HG03575 (cell line): ENCODE data around the gene ABCA12.

Source experiments
- ATAC-seq: cut with Tn5 transposase; IDR thresholded peaks from one replicate; pipeline ENCODE4 v1.9.1; 2021; ENCODE audit not compliant: unreplicated experiment, insufficient number of reproducible peaks, low FRiP score; ENCODE audit errors: extremely low read depth

Gene ABCA12

DNA sequence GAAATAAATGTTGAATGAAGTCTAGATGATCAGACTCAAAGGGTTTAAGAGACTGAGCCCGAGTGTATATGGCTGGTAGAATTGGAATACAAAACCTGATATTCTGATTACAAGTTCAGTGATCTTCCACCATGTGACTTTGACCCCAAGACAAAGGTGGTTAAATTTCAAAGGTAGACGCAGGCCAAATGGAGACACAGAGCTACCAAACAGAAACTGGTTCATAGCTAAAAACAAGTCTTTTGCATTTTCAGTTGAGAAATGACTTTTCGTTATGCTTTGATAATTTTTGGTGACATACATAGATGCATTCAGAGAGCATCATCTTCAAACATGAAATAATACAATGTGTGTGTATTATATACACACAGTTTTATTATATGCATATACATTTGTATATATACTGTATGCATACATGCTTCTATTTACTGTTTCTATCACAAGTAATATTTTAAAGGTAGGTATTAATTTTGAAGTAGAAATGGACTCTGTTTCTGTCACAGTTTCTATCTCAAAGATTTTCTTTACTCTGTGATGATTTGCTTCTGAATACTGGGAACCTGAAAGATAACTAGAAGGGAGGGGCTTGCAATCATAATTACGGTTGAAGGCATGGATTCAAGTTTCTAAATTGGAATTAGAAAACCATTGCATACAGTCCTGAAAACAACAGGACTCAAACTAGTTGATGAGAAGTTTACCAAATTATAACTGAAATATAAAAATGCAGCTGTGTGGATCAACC, 142.3 kb downstream of the ABCA12 start:
- peak; percentile 95 for ATAC-seq

DNA sequence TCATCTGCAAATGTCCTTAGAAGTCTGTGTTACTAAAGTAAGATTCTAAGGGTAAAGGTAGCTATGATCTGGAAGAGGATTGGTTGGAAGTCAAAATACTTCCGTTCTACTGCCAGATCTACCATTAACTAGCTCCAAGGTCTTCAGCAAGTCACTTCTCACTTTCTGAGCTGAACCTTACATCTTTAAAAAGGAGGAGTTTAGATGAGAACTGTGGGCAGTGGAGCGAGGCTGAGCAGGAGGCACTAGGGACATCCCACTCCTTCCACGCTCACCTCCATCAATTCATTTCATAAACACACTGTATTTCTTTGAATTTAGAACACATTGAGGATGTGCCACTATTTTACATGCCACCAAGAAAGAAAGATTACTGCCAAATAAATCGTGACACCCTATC, 143.0 kb downstream of the ABCA12 start:
- no peak for ATAC-seq

DNA sequence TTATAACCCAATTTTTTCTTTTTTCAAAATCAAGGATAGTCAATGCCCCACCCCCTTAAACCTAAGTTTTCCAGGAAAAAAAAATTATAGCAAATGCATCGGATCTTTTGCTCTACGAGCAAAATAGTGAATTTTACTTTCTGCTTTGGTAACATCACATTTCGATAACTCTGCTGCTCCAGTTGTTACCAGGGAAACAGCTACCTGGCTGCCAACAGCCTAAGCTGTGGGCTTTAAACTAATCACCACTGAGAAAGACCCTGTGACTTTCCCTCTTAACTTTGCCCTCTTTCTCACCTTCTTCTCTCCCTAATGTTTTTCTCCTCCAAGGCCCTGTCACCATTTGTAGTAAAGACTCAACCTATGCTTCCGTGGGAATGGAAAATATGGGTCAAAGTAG, 145.5 kb downstream of the ABCA12 start:
- ATAC-seq: no peak

DNA sequence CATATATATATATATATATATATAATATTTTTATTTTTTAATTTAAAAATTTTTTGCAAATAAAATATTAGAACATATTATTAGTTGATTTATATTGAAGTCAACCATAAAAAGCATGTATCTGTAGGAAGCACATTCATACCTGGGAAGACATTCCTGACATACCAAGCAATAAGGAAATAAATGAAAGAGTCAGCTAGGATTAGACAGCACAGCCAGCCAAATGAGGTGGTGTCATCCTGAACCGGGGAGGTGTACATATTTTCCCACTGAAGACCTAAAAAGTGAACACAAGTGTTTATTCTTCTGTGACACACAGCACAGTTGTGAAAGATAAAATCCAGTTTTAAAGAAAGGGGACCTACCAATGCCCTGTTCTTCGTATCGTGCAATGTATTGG, 149.2 kb downstream of the ABCA12 start:
- ATAC-seq: no peak

DNA sequence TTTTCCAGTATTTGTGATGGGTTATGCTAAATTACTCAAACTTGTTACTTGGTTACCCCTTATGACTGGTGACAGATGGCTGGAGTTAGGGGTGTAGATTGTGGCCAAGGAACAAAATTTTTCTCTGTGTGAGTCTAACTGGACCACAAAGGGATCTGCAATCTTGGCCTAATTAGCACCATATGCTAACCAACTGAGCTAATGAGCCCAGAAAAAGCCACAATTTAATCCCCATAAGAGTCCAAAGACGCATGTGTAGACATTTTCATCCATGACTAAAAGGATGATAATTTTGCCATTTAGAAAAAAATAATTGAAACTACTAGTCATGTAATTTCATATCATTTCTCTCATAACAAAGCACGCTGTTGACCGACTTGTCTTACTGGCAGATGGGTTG, 151.2 kb downstream of the ABCA12 start:
- ATAC-seq: no peak

DNA sequence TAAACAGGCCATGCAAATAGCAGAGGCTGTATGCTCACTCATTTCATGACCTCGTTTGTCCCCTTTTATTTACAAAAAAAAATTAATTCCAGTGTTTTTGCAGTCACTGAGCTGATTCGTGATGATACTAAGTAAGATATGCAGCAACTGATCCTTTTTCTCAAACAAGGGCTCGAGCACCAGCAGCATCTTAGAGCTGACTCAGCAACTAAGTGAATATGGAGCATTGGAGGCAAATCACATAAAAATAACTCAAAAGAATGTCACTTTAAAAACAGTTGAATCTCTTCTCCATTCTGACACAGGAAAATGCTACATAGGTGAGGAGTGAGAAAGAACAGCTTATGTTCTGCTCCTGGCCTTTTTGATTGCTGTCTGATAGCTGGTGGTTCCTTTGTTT, 152.8 kb downstream of the ABCA12 start:
- ATAC-seq: no peak

DNA sequence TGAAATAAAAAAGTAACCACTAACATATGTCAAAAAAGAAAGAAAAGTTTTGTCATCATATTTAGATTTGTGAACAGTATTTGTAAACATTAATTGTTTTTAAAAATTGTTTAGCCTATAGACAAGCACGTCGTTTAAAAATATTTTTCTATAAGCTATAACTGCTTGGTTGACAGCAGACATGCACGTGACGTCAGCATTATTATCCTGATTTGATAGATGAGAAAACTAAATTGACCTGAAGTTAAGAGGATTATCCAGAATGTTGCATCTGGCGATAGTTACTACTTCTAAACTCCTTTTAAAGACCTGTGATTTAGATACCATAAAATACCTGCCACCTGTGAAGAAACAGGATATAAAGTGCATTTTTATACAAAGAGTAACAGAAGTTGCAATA, 172.0 kb downstream of the ABCA12 start:
- no peak for ATAC-seq

DNA sequence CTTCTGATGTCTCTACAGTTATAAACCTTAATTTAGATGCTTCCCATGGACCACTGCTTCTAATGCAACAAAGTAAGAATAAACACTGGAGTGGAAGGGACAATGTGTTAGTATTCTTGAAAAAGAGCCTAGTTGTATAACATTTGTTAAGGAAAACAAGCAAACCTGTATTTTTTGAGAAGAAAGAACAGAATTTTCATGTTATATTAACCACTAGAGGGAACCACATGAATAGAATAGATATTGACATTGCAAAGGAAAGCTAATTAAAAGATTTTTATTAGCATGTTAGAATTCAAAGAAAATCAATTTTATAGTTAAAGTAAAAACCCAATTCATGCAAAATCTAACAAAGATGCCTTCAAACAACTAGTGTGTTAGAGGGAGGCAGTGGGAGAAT, 177.7 kb downstream of the ABCA12 start:
- ATAC-seq: no peak

DNA sequence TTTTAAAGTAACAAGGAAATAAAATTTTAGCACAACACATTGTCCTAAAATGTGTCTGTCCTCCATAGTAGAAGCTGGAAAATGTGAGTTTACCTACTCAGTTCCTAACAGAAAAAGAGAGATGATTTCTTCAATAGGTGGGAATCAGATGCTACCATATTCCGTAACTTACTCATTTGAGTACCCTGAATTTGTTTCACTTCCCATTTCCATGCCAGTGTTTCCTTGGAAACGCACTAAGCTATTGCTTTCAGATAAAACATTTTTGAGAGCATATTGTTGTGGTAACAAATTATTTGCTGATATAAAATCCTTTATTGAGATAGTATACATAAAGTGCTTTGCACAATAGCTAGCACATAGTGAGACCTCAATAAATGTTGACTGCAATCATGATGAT, 191.5 kb downstream of the ABCA12 start:
- ATAC-seq: no peak

DNA sequence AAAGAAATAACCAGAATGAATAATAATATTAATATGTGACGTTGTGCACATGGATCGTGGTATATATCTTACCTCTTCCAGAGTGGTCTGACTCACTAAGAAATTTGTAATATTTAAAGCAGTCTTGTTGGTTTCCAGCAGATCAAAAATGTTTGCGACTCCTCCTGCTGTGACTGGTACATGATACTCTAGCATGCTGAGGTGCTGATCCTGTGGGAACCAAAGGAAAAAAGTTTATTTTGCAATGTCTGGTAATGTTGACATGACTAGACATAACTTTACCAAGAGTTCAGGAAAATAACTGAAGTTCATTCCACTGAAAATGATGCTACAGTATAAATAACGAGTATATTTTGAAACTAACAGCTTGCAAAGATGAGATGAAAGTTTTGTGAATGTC, 204.4 kb downstream of the ABCA12 start:
- ATAC-seq: no peak

DNA sequence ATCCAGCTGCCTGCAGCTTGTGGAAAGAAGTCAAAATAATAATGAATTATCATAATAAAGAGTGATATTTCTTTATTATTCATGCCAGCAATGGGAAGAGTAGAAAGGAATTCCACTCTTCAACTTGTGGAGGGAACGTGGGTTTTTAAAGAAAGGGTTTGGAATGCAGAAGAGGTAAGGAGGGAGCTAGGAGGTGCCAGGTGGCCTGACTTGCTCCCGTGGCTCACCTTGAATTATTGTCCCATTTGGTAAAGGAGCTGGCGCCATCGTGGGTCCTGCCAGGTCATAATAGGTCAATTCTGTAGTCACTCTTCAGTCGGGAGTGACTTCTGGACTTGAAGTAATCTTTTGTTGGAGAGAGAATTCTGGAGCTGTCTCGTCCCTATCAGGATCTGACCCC, 233.8 kb downstream of the ABCA12 start:
- ATAC-seq: no peak

DNA sequence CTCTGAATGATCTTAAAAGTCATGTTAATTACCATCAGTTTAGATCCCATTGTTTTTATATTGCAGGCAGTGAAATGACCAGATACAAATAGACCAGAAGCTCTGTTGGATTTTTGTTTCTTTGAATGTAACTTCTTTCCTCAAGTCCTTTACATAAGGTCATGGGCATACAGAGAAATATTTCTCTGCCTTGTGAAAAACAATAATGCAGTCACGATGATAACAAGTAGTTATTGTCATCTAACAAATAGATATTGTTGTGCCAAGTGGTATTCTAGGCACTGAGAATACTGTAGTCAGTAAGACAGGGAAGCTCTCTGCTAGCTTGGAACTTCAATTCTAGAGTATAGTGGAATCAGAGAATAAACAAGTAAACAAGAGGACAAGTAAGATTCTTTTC, 234.2 kb downstream of the ABCA12 start:
- no peak for ATAC-seq

DNA sequence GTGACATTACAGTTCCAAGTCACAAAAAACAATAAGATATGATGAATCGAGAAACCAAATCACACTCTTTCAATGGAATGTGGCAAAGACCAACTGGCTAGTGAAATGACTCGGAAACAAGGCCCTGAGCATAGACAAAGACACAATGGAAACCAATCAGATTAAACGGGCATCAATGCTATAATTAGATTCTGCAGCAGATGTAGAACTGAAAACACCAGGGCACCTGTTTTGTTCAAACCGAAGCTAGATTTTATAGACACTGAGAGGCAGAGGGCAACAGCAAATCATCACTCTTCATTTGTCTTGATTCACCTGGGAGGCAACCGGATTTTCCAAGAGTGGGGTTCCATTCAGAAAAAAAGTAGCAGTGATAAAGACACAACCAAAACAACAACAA, 236.1 kb downstream of the ABCA12 start:
- ATAC-seq: no peak

DNA sequence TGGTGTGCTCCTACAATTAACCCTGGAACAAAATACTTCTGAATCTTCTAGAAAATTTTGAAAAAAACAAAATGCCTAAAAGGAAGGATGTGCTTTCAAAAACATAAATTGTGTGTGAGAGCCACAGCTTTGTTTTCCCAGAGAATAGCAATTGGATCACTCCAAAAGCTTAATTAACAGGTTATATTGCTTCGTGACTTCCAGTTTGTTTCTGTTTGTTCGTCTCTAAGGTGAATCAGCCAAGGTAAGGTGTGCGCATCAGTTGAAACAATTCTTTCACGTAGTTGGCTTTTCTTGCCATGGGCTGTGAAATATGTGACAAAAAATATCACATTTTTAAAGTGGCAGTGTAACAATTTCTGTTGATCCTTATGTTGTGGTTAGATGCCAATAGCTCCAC, 238.7 kb downstream of the ABCA12 start:
- ATAC-seq: no peak

DNA sequence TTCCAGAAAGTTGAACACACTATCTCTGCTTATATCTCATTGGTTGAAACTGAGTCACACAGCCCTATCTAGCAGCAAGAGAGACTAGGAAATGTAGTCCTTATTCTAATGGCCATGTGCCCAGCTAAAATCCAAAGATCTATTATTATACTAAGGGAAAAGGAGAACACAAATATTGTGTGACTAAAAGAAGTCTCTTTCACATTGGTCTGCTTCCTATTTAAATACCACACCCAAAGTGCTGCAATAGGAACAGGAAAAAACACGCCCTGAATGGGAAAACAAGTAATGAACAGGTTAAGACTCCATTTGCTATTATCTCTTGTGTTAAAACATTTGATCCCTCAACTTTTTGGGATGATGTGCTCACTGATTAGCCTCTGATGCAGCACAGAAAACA, 242.2 kb downstream of the ABCA12 start:
- no peak for ATAC-seq

DNA sequence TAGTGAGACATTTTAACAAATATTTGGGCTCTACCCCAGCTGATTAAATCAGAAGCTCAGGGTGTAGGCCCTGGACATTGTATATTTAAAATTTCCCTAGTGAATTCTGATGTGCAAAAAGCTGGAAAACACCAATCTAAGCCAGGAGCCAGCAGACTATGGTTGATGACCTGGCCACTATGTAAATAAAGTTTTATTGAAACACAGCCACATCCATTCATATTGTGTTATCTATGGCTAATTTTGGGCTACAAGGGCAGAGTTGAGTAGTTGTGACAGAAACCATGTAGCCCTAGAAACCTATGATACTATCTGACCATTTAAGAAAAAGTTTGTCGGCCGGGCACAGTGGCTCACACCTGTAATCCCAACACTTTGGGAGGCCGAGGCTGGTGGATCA, 243.0 kb downstream of the ABCA12 start:
- ATAC-seq: no peak

DNA sequence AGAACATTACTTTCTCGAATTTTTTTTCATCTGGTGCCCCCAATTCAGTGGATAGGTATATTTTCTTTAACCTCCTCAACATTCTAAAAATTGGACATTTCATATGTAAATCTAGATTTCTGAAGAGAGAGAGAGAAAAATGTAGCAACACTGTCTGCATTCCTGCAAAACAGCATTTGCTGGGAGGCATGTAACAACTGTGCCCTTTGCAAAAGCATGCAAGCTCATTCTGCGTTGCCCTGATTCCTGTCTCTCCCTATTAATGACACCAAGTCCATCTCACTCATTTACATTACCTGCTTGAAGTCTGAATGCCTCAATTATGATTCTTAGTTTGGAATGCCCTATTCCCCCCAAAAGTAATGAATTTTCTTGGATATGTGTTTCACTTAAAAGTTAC, 249.1 kb downstream of the ABCA12 start:
- no peak for ATAC-seq

DNA sequence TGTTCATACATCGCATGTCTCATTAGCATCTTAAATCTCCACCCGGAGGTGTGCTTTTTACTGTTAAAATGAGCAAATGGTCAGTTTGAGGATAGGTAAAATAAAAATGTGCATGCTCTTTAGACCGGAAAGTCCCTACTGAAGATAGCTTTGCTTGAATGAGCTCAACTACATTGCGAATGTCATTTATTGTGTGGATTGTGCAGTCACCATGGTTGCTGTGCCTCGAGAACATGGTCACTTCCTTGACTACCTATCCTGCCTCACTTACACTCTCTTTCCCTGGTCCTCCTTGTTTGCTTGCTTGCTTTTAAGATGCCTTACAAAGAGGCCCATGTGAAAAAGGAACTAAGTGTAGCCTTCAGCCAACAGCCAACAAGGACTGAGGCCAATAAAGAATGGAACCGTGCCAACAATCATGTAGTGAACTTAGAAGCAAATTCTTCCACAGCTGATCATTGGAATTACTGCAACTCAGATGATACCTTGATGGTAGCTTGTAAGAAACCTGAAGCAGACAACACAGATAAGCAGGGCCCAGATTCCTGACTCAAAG, 256.7 kb downstream of the ABCA12 start:
- ATAC-seq: no peak
